Omental fat pad (tissue), 4 donors: ENCODE measurements around the gene CC2D2A. TPM values are rescaled to one million over a fixed set of nuclear protein-coding genes. Genes with fewer than 3 reads are reported as not detected.
A peak's percentile ranks its signal among the peaks of the same experiment; 100 is the strongest.

ENCODE experiments used
- ATAC-seq: fragments of 150-250 bp; one replicate; pipeline ENCODE4 v1.9.1; 2016; ENCODE audit warnings: mild to moderate bottlenecking, moderate library complexity; ENCODE audit not compliant: low FRiP score
- DNase-seq: peaks from one replicate; pipeline ENCODE4 v3.0.0-alpha.2; 2019; ENCODE audit warnings: low spot score
- total RNA-seq, 4 donors: library from RNA; depleted of rRNA; stranded (reverse); fragments of >200 nt; gene quantifications; one replicate each; pipeline ENCODE4 v1.1.0, GENCODE V29; 2016
- TF ChIP-seq, protein P1 (sequence below), 3 donors: fragments of 450-650 bp; IDR thresholded peaks; one replicate each; pipeline ENCODE4 v1.5.1; 2016 to 2017; ENCODE audit warnings: antibody characterized with exemption in 3 of 3, mild to moderate bottlenecking in 3 of 3, moderate library complexity in 2 of 3

Gene CC2D2A
- total RNA-seq, 4 donors from 2014 or later: 9.6 to 25.2 (median 11.9) TPM

DNA sequence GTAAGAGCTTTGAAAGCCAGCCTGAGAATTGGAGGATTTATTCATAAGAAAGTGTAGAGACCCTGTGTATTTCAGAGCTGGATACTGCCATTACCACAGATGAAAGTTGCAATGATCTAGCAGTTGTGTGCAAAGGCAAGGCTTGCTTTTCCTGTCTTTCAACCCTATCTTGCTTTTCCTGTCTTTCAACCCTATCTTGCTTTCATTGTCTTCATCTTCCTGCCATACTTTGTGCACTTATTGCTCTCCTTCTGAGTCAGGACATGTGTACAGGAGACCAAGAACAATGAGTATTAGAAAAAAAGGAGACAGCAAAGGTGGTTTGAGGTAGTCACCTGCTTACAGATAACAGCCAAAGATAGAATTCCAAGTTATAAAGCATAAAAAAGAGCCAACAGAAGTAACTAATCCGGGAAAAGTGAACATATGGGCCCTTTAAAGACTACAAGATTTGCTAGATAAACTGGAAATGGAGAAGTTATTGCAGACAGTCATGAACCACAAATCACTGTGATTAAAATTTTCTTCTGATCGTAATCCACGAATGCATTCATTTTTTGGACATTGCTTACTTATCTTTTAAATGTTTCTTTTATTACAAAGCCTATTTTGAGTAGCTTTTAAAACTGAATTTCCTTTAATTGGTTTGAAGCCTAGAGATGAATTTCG is 24.7 kb upstream of the CC2D2A start:
- TF ChIP-seq, protein P1, sequence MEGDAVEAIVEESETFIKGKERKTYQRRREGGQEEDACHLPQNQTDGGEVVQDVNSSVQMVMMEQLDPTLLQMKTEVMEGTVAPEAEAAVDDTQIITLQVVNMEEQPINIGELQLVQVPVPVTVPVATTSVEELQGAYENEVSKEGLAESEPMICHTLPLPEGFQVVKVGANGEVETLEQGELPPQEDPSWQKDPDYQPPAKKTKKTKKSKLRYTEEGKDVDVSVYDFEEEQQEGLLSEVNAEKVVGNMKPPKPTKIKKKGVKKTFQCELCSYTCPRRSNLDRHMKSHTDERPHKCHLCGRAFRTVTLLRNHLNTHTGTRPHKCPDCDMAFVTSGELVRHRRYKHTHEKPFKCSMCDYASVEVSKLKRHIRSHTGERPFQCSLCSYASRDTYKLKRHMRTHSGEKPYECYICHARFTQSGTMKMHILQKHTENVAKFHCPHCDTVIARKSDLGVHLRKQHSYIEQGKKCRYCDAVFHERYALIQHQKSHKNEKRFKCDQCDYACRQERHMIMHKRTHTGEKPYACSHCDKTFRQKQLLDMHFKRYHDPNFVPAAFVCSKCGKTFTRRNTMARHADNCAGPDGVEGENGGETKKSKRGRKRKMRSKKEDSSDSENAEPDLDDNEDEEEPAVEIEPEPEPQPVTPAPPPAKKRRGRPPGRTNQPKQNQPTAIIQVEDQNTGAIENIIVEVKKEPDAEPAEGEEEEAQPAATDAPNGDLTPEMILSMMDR (IDR thresholded peaks at IDR 0.05): no peak
- ATAC-seq: no peak

DNA sequence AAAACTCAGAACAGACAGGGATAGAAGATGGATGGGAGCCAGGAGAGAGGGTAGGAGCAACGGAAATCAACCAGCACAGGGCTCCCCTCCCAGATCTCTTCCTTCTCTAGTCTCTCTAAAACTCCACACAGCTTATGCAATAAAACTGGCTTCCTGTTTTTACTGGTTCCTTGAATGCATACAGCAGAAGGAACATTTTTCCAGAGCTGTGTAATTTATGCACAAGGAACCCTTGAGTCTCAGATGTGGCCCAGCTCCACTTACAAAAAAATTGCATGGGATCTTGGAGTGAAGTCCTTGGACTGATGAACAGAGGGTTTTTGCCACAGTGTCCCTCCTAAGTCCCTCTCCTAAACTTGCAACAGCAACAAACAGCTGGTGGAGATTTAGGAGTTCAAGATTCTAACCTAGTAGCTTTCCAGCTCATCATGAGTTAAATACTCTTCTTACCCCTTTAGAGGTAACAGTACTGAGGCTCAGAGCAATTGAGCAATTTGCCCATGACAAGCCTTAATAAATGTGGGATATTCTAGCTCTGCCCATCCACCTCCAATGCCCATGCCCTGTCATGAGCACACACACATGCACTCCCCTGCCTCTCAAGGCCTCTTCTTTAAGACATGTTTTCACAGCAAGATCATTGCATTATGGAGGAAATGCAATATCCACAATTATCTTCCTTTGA is 18.4 kb upstream of the CC2D2A start:
- no peak for DNase-seq
- TF ChIP-seq, protein P1 (IDR thresholded peaks at IDR 0.05): no peak
- ATAC-seq: peak; percentile 54

More for the DNA sequence above, 24.7 kb upstream of the CC2D2A start:
- DNase-seq: no peak

DNA sequence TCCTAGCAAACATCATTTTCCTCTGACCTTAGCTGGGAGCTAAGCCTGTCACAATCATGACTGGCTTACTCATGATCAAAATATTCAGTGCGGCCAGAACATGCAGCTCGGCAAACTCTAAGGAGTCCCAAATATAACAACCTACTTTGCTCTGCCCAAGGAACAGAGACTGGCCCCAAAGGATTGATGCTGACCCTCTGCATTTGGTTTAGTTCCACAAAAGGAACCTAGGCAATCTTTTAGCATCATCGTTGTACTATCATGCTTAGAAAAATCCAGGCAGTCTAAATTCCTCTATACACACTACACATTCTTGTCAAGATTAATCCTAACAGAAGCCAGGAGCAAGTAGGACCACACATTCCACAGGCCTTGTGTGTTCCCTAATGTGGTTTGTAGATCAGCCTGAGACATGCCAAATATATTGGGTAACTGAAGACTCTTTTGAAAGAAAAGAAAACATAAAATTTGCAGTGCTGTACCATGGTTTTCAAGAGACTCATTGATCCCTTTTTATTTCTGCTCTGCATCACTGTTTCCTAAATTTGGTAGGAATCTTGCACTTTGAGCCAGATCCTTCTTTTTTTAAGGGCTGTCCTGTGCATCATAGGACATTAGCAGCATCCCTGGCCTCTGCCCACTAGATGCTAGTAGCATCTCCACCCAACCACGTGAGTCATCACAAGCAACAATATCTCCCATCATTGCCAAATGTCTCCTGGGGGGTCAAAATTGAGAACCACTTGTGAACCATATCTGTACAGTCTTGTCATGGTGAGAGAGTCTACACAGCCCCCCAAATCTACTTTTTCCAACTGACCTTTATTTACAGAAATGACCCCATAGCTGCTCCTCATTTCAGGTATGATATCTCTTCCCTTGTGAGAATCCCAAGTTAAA is 17.6 kb upstream of the CC2D2A start:
- ATAC-seq: peak; percentile 82
- no peak for DNase-seq

DNA sequence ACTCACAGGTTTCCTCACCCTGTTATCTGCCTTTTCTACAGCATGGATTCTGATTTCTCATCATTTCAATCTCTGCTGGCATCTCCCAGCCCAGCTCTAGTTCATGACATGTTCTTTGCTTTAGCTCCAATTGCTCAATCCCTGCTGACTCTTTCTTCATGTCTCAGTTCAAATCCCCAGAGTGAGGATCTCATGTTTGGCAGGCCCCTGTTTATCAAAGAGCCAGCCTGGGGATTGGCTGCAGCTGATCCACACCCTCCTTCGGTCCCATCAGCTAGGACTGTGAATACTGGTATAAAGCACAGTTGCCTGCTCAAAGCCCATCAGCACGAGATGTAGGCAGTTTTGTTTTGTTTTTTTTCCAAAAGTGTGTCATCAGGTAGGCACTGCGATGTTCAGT is 14.4 kb upstream of the CC2D2A start:
- TF ChIP-seq, protein P1 (IDR thresholded peaks at IDR 0.05): no peak
- ATAC-seq (peak; percentile 38), DNase-seq (no peak)

More for the DNA sequence above, 17.6 kb upstream of the CC2D2A start:
- TF ChIP-seq, protein P1 (IDR thresholded peaks at IDR 0.05): no peak

DNA sequence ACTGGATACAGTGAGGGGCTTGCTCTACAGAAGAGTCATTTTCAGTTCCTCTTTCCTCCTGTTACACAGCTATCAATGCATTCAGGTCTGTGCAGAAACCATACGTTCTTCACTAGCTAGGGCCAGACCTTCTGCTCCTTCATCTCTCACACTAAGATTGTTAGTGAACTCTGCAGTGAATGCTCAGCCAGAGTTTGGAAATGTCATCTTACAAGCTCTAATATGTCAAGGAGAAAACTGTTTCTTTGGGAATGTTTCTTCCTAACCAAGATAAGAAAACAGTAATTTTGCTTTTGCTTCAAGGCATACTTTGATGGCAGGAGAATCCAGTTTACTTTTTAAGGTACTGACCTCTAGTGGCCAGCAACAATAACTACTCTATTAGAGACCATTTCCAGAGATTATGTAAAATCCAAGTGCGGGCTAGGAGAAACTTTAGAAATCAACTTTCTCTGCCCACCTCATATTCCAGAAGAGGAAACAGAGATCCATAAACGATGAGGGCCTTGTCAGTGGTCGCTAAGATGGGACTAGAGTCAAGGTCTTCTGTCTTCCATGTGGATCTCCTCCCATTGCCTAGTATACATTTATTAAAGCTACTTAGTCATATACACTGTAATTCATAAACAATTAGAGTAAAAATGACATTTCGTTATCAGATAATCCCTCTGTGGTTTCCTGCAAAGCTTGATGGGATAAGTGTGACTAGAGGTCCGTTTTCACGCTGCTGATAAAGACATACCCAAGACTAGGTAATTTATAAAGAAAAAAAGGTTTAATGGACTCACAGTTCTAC is 12.1 kb upstream of the CC2D2A start:
- TF ChIP-seq, protein P1 (IDR thresholded peaks at IDR 0.05): peak in 2 of 3 donors; percentile 42 to 66
- ATAC-seq: peak; percentile 73
- no peak for DNase-seq

DNA sequence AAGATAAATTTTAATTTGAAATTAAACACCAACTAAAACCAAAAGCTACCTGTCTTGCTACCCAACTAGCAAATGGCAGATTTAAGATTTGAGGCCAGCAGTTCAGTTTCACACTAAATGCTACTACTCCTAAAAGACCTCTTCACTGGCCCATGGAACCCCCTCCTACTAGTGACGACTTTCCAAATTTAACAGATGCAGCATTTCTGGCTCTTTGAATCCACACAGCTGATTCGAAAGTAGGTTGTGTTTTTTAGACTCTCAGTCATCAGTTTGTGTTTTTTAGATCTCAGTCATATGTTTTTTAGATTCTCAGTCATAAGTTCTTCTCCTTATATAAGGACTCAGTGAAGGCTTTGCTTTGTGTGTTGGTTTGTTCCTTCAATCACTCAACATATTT is 11.1 kb upstream of the CC2D2A start:
- no peak for DNase-seq
- TF ChIP-seq, protein P1 (IDR thresholded peaks at IDR 0.05): no peak
- no peak for ATAC-seq
